ENCODE measurements around the gene COX5A. TPM values are rescaled to one million over a fixed set of nuclear protein-coding genes. Genes with fewer than 3 reads are reported as not detected.
"Not testable (repeated sequence)": the region's sequence is repeated elsewhere in the genome, so short reads cannot be mapped to it uniquely, and the experiment has no call there.

Gene COX5A
- total RNA-seq, 1 experiment from 2014 or later: 295 TPM

- peaks cover 46% of the 10 kb centered on the region for H3K36me3 Mint-ChIP-seq (ENCODE audit: insufficient read depth, unreplicated experiment)
- no peak for TF ChIP-seq CTCF (IDR thresholded peaks at IDR 0.05; ENCODE audit: unreplicated experiment)
- no peaks in the 10 kb centered on the region for H3K27me3 Mint-ChIP-seq (ENCODE audit: insufficient read depth, unreplicated experiment)
- CTCF ChIA-PET: interaction anchor here (1.2 to 3.4 kb wide), 3 partner anchors 9 to 127 kb away, joined by 4 to 16 read pairs (median 5); partner anchors contain the start of gene FAM219B
- intact Hi-C loops (cut with micrococcal nuclease): no loop called here
- POLR2A ChIA-PET: interaction anchor here (0.6 to 1.8 kb wide), 4 partner anchors 9 to 1027 kb away, joined by 3 to 12 read pairs (median 4); partner anchors contain the start of gene FAM219B
- H3K4me1 Mint-ChIP-seq (ENCODE audit: insufficient read depth, unreplicated experiment): peaks cover 11% of the 10 kb centered on the region
- no peaks in the 10 kb centered on the region for H3K9me3 Mint-ChIP-seq (ENCODE audit: unreplicated experiment)
- no TSS peak for BruUV-seq (replicated peaks)
- no peak overlapping the region for H3K4me3 Mint-ChIP-seq (ENCODE audit: unreplicated experiment)
- no peak overlapping the region for H3K27ac Mint-ChIP-seq (ENCODE audit: low read depth, unreplicated experiment)
- no peak for DNase-seq (ENCODE audit: unreplicated experiment)
These were observed 40.6 kb downstream of the COX5A start for GRCh38 chr15:74897300-74897701.

GRCh38 chr15:74896316-74896715, 41.6 kb downstream of the COX5A start:
- Mint-ChIP-seq H3K27ac (ENCODE audit: low read depth, unreplicated experiment) (no peak overlapping the region), H3K9me3 (ENCODE audit: unreplicated experiment) (no peaks in the 10 kb centered on the region), H3K36me3 (ENCODE audit: insufficient read depth, unreplicated experiment) (peaks cover 38% of the 10 kb centered on the region), H3K4me1 (ENCODE audit: insufficient read depth, unreplicated experiment) (peaks cover 11% of the 10 kb centered on the region), H3K27me3 (ENCODE audit: insufficient read depth, unreplicated experiment) (no peaks in the 10 kb centered on the region), H3K4me3 (ENCODE audit: unreplicated experiment) (no peak overlapping the region)
- no peak for DNase-seq (ENCODE audit: unreplicated experiment)
- ChIA-PET POLR2A (interaction anchor here (0.7 to 1.2 kb wide), 3 partner anchors 10 to 54 kb away, joined by 3 to 8 read pairs (median 5); partner anchors contain the start of genes FAM219B and SCAMP2), CTCF (interaction anchor here (0.9 to 3.4 kb wide), 3 partner anchors 53 to 126 kb away, joined by 3 to 16 read pairs (median 4); partner anchors contain the start of gene ULK3)
- BruUV-seq (replicated peaks): no TSS peak
- TF ChIP-seq CTCF (IDR thresholded peaks at IDR 0.05; ENCODE audit: unreplicated experiment): no peak
- intact Hi-C loops (cut with micrococcal nuclease): no loop called here

GRCh38 chr15:74895830-74896229, 42.0 kb downstream of the COX5A start:
- ChIA-PET POLR2A (interaction anchor here (0.7 to 1.2 kb wide), 3 partner anchors 10 to 139 kb away, joined by 3 to 8 read pairs (median 5); partner anchors contain the start of gene FAM219B), CTCF (interaction anchor here (0.6 to 1.0 kb wide), 5 partner anchors 10 to 402 kb away, joined by 3 to 5 read pairs (median 3); partner anchors contain the start of gene ULK3)
- Mint-ChIP-seq H3K4me3 (ENCODE audit: unreplicated experiment) (no peak overlapping the region), H3K27ac (ENCODE audit: low read depth, unreplicated experiment) (no peak overlapping the region), H3K36me3 (ENCODE audit: insufficient read depth, unreplicated experiment) (peaks cover 33% of the 10 kb centered on the region), H3K27me3 (ENCODE audit: insufficient read depth, unreplicated experiment) (no peaks in the 10 kb centered on the region), H3K9me3 (ENCODE audit: unreplicated experiment) (no peaks in the 10 kb centered on the region), H3K4me1 (ENCODE audit: insufficient read depth, unreplicated experiment) (peaks cover 12% of the 10 kb centered on the region)
- no peak for DNase-seq (ENCODE audit: unreplicated experiment)
- no peak for TF ChIP-seq CTCF (IDR thresholded peaks at IDR 0.05; ENCODE audit: unreplicated experiment)
- intact Hi-C loops (cut with micrococcal nuclease): no loop called here
- BruUV-seq (replicated peaks): no TSS peak

GRCh38 chr15:74894383-74894782, 43.5 kb downstream of the COX5A start:
- H3K27ac Mint-ChIP-seq (ENCODE audit: low read depth, unreplicated experiment); intact Hi-C loops (cut with micrococcal nuclease); H3K9me3 Mint-ChIP-seq (ENCODE audit: unreplicated experiment); BruUV-seq (replicated peaks); H3K4me3 Mint-ChIP-seq (ENCODE audit: unreplicated experiment); DNase-seq (ENCODE audit: unreplicated experiment); H3K27me3 Mint-ChIP-seq (ENCODE audit: insufficient read depth, unreplicated experiment): not testable (repeated sequence)
- POLR2A ChIA-PET: interaction anchor here (0.7 to 1.5 kb wide), 2 partner anchors 12 to 325 kb away, joined by 3 to 5 read pairs; partner anchors contain the start of gene FAM219B
- Mint-ChIP-seq H3K36me3 (ENCODE audit: insufficient read depth, unreplicated experiment) (peaks cover 28% of the 10 kb centered on the region), H3K4me1 (ENCODE audit: insufficient read depth, unreplicated experiment) (peaks cover 22% of the 10 kb centered on the region)
- CTCF ChIA-PET: interaction anchor here (0.6 kb wide), 1 partner anchor 185 kb away, joined by 3 read pairs; no protein-coding TSS in a partner anchor

Data from MCF 10A (cell line).